ENCODE results near the gene MICAL1.

Gene MICAL1

GRCh38 chr6:109454496-109455436, 806 bp downstream of the MICAL1 start:
- DNase-seq, result peak; percentile 57

GRCh38 chr6:109453594-109454495, 1.7 kb downstream of the MICAL1 start:
- DNase-seq, result peak; percentile 77

- no peak for DNase-seq
These were observed 2.4 kb downstream of the MICAL1 start for GRCh38 chr6:109453156-109453555.

- no peak for DNase-seq
These were observed 3.4 kb downstream of the MICAL1 start for GRCh38 chr6:109452181-109452580.

- DNase-seq, result no peak
These were observed 4.2 kb downstream of the MICAL1 start for GRCh38 chr6:109451376-109451775.

- DNase-seq, result no peak
These were observed 4.8 kb downstream of the MICAL1 start for GRCh38 chr6:109450801-109451200.

- no peak for DNase-seq
These were observed 5.5 kb downstream of the MICAL1 start for GRCh38 chr6:109449795-109450673.

- no peak for DNase-seq
These were observed 6.3 kb downstream of the MICAL1 start for GRCh38 chr6:109449064-109449794.

GRCh38 chr6:109448615-109449014, 7.0 kb downstream of the MICAL1 start:
- no peak for DNase-seq

GRCh38 chr6:109447878-109448555, 7.6 kb downstream of the MICAL1 start:
- peak; percentile 46 for DNase-seq

- DNase-seq, result no peak
These were observed 8.5 kb downstream of the MICAL1 start for GRCh38 chr6:109447087-109447486.

- DNase-seq, result no peak
These were observed 9.0 kb downstream of the MICAL1 start for GRCh38 chr6:109446541-109446940.

GRCh38 chr6:109446072-109446471, 9.5 kb downstream of the MICAL1 start:
- no peak for DNase-seq

GRCh38 chr6:109445382-109445781, 10.2 kb downstream of the MICAL1 start:
- no peak for DNase-seq

GRCh38 chr6:109443425-109443950, 12.1 kb downstream of the MICAL1 start:
- DNase-seq, result no peak

- no peak for DNase-seq
These were observed 13.1 kb downstream of the MICAL1 start for GRCh38 chr6:109442393-109442924.

GRCh38 chr6:109441069-109441816, 14.3 kb downstream of the MICAL1 start:
- peak; percentile 69 for DNase-seq

- DNase-seq, result peak; percentile 92
These were observed 15.1 kb downstream of the MICAL1 start, which contains the start of the genes PPIL6 and SMPD2 for GRCh38 chr6:109440331-109441068. Gene PPIL6, minus strand, starts transcription at chr6:109440628. Its CDS starts 38 bp downstream, at chr6:109440590. Gene SMPD2, plus strand, starts transcription at chr6:109440724. Its CDS starts 398 bp downstream, at chr6:109441122.

GRCh38 chr6:109436041-109436440, 19.5 kb downstream of the MICAL1 start:
- no peak for DNase-seq
